ENCODE measurements around the gene LYPLAL1.

Gene LYPLAL1

GRCh38 chr1:219173758-219174459 is at the start of gene LYPLAL1:
Gene LYPLAL1, plus strand, starts transcription at chr1:219173878. Its CDS starts 13 bp downstream, at chr1:219173891.
- DNase-seq (ENCODE audit: low spot score), result peak; percentile 92

- no peak for DNase-seq (ENCODE audit: low spot score)
Measured at GRCh38 chr1:219124163-219124562, 49.5 kb upstream of the LYPLAL1 start.

GRCh38 chr1:219125342-219125741 is 48.3 kb upstream of the LYPLAL1 start:
- no peak for DNase-seq (ENCODE audit: low spot score)

- DNase-seq (ENCODE audit: low spot score), result no peak
Measured at GRCh38 chr1:219126377-219126776, 47.3 kb upstream of the LYPLAL1 start.

- no peak for DNase-seq (ENCODE audit: low spot score)
Measured at GRCh38 chr1:219128957-219129356, 44.7 kb upstream of the LYPLAL1 start.

GRCh38 chr1:219130366-219130935 is 43.2 kb upstream of the LYPLAL1 start:
- DNase-seq (ENCODE audit: low spot score), result no peak

- DNase-seq (ENCODE audit: low spot score), result no peak
Measured at GRCh38 chr1:219132939-219133338, 40.7 kb upstream of the LYPLAL1 start.

GRCh38 chr1:219138747-219139146 is 34.9 kb upstream of the LYPLAL1 start:
- DNase-seq (ENCODE audit: low spot score), result no peak

GRCh38 chr1:219140303-219140877 is 33.3 kb upstream of the LYPLAL1 start:
- DNase-seq (ENCODE audit: low spot score), result no peak

GRCh38 chr1:219143735-219144134 is 29.9 kb upstream of the LYPLAL1 start:
- no peak for DNase-seq (ENCODE audit: low spot score)

GRCh38 chr1:219144658-219145315 is 28.9 kb upstream of the LYPLAL1 start:
- DNase-seq (ENCODE audit: low spot score), result no peak

GRCh38 chr1:219147571-219148019 is 26.1 kb upstream of the LYPLAL1 start:
- no peak for DNase-seq (ENCODE audit: low spot score)

GRCh38 chr1:219149009-219149577 is 24.6 kb upstream of the LYPLAL1 start:
- DNase-seq (ENCODE audit: low spot score), result no peak

GRCh38 chr1:219149953-219150352 is 23.7 kb upstream of the LYPLAL1 start:
- DNase-seq (ENCODE audit: low spot score), result no peak

GRCh38 chr1:219150913-219151312 is 22.8 kb upstream of the LYPLAL1 start:
- DNase-seq (ENCODE audit: low spot score), result no peak

GRCh38 chr1:219151467-219151866 is 22.2 kb upstream of the LYPLAL1 start:
- no peak for DNase-seq (ENCODE audit: low spot score)

GRCh38 chr1:219152751-219153150 is 20.9 kb upstream of the LYPLAL1 start:
- DNase-seq (ENCODE audit: low spot score), result no peak

- DNase-seq (ENCODE audit: low spot score), result no peak
Measured at GRCh38 chr1:219153723-219154122, 20.0 kb upstream of the LYPLAL1 start.

- no peak for DNase-seq (ENCODE audit: low spot score)
Measured at GRCh38 chr1:219155135-219155534, 18.5 kb upstream of the LYPLAL1 start.

GRCh38 chr1:219159946-219160645 is 13.6 kb upstream of the LYPLAL1 start:
- no peak for DNase-seq (ENCODE audit: low spot score)

GRCh38 chr1:219160967-219161366 is 12.7 kb upstream of the LYPLAL1 start:
- DNase-seq (ENCODE audit: low spot score), result no peak

GRCh38 chr1:219161371-219161770 is 12.3 kb upstream of the LYPLAL1 start:
- no peak for DNase-seq (ENCODE audit: low spot score)
